ENCODE results near the gene AGBL4.

The AGBL4 gene

GRCh38 chr1:48908606-48909005, 1115.1 kb downstream of the AGBL4 start:
- TF ChIP-seq CTCF (IDR thresholded peaks at IDR 0.05; ENCODE audit: low read depth, low read length), result no peak
- DNase-seq (ENCODE audit: low read depth, low spot score), result no peak
- in situ Hi-C loops (cut with HindIII; ENCODE audit: low sequenced_read_pairs), result no loop called here
- H3K4me3 ChIP-seq (ENCODE audit: low read depth, low read length), result no peak overlapping the region

GRCh38 chr1:48906729-48907128, 1117.0 kb downstream of the AGBL4 start:
- DNase-seq (ENCODE audit: low read depth, low spot score), result no peak
- no peak overlapping the region for H3K4me3 ChIP-seq (ENCODE audit: low read depth, low read length)
- in situ Hi-C loops (cut with HindIII; ENCODE audit: low sequenced_read_pairs), result no loop called here
- no peak for TF ChIP-seq CTCF (IDR thresholded peaks at IDR 0.05; ENCODE audit: low read depth, low read length)

- in situ Hi-C loops (cut with HindIII; ENCODE audit: low sequenced_read_pairs), result no loop called here
- H3K4me3 ChIP-seq (ENCODE audit: low read depth, low read length), result no peak overlapping the region
- no peak for TF ChIP-seq CTCF (IDR thresholded peaks at IDR 0.05; ENCODE audit: low read depth, low read length)
- no peak for DNase-seq (ENCODE audit: low read depth, low spot score)
Measured at GRCh38 chr1:48906164-48906563, 1117.6 kb downstream of the AGBL4 start.

- in situ Hi-C loops (cut with HindIII; ENCODE audit: low sequenced_read_pairs), result no loop called here
- H3K4me3 ChIP-seq (ENCODE audit: low read depth, low read length), result no peak overlapping the region
- no peak for TF ChIP-seq CTCF (IDR thresholded peaks at IDR 0.05; ENCODE audit: low read depth, low read length)
- no peak for DNase-seq (ENCODE audit: low read depth, low spot score)
Measured at GRCh38 chr1:48903291-48903690, 1120.5 kb downstream of the AGBL4 start.

- TF ChIP-seq CTCF (IDR thresholded peaks at IDR 0.05; ENCODE audit: low read depth, low read length), result no peak
- in situ Hi-C loops (cut with HindIII; ENCODE audit: low sequenced_read_pairs), result no loop called here
- no peak for DNase-seq (ENCODE audit: low read depth, low spot score)
- no peak overlapping the region for H3K4me3 ChIP-seq (ENCODE audit: low read depth, low read length)
Measured at GRCh38 chr1:48898894-48899293, 1124.9 kb downstream of the AGBL4 start.

- TF ChIP-seq CTCF (IDR thresholded peaks at IDR 0.05; ENCODE audit: low read depth, low read length), result no peak
- no peak overlapping the region for H3K4me3 ChIP-seq (ENCODE audit: low read depth, low read length)
- in situ Hi-C loops (cut with HindIII; ENCODE audit: low sequenced_read_pairs), result no loop called here
- DNase-seq (ENCODE audit: low read depth, low spot score), result no peak
Measured at GRCh38 chr1:48889615-48890014, 1134.1 kb downstream of the AGBL4 start.

GRCh38 chr1:48889082-48889481, 1134.7 kb downstream of the AGBL4 start:
- H3K4me3 ChIP-seq (ENCODE audit: low read depth, low read length), result no peak overlapping the region
- TF ChIP-seq CTCF (IDR thresholded peaks at IDR 0.05; ENCODE audit: low read depth, low read length), result no peak
- DNase-seq (ENCODE audit: low read depth, low spot score), result no peak
- in situ Hi-C loops (cut with HindIII; ENCODE audit: low sequenced_read_pairs), result no loop called here
